ENCODE measurements around the gene ADARB1. TPM values are rescaled to one million over a fixed set of nuclear protein-coding genes. Genes with fewer than 3 reads are reported as not detected.

ADARB1 gene
- total RNA-seq, 4 donors from 2014 or later = 6.8 to 32.2 (median 17.3) TPM

- Histone ChIP-seq H3K9me3 (no peaks in the 10 kb centered on the region), H3K4me3 (no peak overlapping the region), H3K36me3 (peaks cover 0 to 4% (median 0%) of the 10 kb centered on the region in 4 donors), H3K4me1 (peaks cover 0 to 4% (median 0%) of the 10 kb centered on the region in 4 donors), H3K27ac (no peak overlapping the region), H3K27me3 (no peaks in the 10 kb centered on the region)
- 72 to 78% methylated on average over 6 of the region's 6 CpGs for WGBS, 2 donors (ENCODE audit: low coverage in 1 of 2)
- TF ChIP-seq POLR2A (IDR thresholded peaks at IDR 0.05) (no peak), EP300 (IDR thresholded peaks at IDR 0.05; ENCODE audit: low read depth) (no peak), POLR2AphosphoS5 (IDR thresholded peaks at IDR 0.05) (no peak)
- TF ChIP-seq, protein P1, sequence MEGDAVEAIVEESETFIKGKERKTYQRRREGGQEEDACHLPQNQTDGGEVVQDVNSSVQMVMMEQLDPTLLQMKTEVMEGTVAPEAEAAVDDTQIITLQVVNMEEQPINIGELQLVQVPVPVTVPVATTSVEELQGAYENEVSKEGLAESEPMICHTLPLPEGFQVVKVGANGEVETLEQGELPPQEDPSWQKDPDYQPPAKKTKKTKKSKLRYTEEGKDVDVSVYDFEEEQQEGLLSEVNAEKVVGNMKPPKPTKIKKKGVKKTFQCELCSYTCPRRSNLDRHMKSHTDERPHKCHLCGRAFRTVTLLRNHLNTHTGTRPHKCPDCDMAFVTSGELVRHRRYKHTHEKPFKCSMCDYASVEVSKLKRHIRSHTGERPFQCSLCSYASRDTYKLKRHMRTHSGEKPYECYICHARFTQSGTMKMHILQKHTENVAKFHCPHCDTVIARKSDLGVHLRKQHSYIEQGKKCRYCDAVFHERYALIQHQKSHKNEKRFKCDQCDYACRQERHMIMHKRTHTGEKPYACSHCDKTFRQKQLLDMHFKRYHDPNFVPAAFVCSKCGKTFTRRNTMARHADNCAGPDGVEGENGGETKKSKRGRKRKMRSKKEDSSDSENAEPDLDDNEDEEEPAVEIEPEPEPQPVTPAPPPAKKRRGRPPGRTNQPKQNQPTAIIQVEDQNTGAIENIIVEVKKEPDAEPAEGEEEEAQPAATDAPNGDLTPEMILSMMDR (IDR thresholded peaks at IDR 0.05) = no peak
- intact Hi-C loops (cut with DNase I; ENCODE audit: low total_unique reads) (no loop called here), in situ Hi-C loops (cut with MboI; ENCODE audit: low pct_ligation_motif_present in 1 of 4, low pct_unique_long_range_greater_than_20kb in 1 of 4, low sequenced_read_pairs in 3 of 4) (no loop called here)
- no peak for DNase-seq
Measured at GRCh38 chr21:45208627-45208951, 134.2 kb downstream of the ADARB1 start.

DNA sequence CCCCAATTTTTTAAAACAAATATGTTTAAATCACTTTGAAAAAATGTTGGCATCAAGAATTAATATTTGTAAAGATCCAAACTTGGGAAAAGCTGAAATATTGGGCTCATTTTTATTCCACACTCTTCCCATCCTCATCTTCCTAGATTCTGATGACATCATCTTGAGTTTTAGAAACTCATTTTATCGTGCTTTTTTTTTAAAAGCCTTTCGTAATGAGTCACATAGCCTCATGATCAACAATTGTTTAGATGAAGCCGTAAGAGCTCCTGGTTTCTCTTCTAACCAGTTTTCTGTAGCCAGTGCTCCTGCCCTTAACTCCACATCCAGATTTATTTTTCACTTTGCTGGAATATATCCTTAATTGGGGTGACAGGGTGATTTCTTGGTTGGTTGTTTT is 134.7 kb downstream of the ADARB1 start:
- DNase-seq = no peak

DNA sequence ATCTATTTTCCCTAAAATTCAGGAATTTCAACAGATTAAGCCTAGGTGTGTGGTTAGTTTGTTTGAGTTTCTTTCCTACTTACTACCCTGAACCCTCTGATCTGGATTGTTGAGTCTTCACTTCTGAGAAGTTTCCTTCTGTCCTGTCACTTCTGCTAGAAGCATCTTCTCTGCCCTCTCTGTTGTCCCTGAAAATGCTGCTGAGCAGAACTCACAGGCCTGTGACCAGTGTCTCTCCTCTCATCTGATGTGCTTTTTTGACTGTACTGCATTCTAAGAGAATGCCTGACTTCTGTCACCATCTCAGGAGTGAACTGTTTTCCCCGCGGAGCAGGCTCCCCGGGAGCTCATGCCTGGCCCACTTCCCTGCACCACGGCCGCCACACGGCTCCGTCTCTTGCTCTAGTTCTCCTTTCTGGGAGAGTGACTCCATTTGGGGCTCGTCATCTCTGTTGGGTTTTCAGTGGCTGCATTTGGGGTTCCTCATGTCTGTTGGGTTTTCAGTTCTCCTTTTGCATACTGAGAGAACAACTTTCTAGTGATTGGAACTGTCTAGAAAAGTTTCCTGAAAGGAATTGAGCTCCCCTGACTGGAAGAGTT is 135.4 kb downstream of the ADARB1 start:
- 74 to 86% methylated on average over 3 to 8 of the region's 8 CpGs for WGBS, 2 donors (ENCODE audit: low coverage in 1 of 2)
- no peak overlapping the region for H3K4me3 ChIP-seq
- TF ChIP-seq, protein P1 (IDR thresholded peaks at IDR 0.05) = no peak
- TF ChIP-seq POLR2A (IDR thresholded peaks at IDR 0.05) (no peak), EP300 (IDR thresholded peaks at IDR 0.05; ENCODE audit: low read depth) (no peak), POLR2AphosphoS5 (IDR thresholded peaks at IDR 0.05) (no peak)
- H3K4me1 ChIP-seq = peaks cover 0 to 4% (median 0%) of the 10 kb centered on the region in 4 donors
- H3K36me3 ChIP-seq = peaks cover 0 to 4% (median 0%) of the 10 kb centered on the region in 4 donors
- in situ Hi-C loops (cut with MboI; ENCODE audit: low pct_ligation_motif_present in 1 of 4, low pct_unique_long_range_greater_than_20kb in 1 of 4, low sequenced_read_pairs in 3 of 4) (no loop called here), intact Hi-C loops (cut with DNase I; ENCODE audit: low total_unique reads) (no loop called here)
- no peaks in the 10 kb centered on the region for H3K9me3 ChIP-seq
- no peak overlapping the region for H3K27ac ChIP-seq
- no peaks in the 10 kb centered on the region for H3K27me3 ChIP-seq
- DNase-seq = no peak

More for the DNA sequence above, 134.7 kb downstream of the ADARB1 start:
- in situ Hi-C loops (cut with MboI; ENCODE audit: low pct_ligation_motif_present in 1 of 4, low pct_unique_long_range_greater_than_20kb in 1 of 4, low sequenced_read_pairs in 3 of 4) = no loop called here
- Histone ChIP-seq H3K4me1 (peaks cover 0 to 4% (median 0%) of the 10 kb centered on the region in 4 donors), H3K27ac (no peak overlapping the region), H3K4me3 (no peak overlapping the region), H3K9me3 (no peaks in the 10 kb centered on the region), H3K36me3 (peaks cover 0 to 4% (median 0%) of the 10 kb centered on the region in 4 donors), H3K27me3 (no peaks in the 10 kb centered on the region)
- TF ChIP-seq EP300 (IDR thresholded peaks at IDR 0.05; ENCODE audit: low read depth) = no peak
- no peak for TF ChIP-seq POLR2A (IDR thresholded peaks at IDR 0.05)
- no peak for TF ChIP-seq POLR2AphosphoS5 (IDR thresholded peaks at IDR 0.05)
- TF ChIP-seq, protein P1 (IDR thresholded peaks at IDR 0.05) = no peak
- WGBS, 2 donors (ENCODE audit: low coverage in 1 of 2) = 44 to 61% methylated on average over 3 of the region's 3 CpGs
- intact Hi-C loops (cut with DNase I; ENCODE audit: low total_unique reads) = no loop called here

- 95 to 97% methylated on average over 4 to 12 of the region's 12 CpGs for WGBS, 2 donors (ENCODE audit: low coverage in 1 of 2)
- intact Hi-C loops (cut with DNase I; ENCODE audit: low total_unique reads) = no loop called here
- in situ Hi-C loops (cut with MboI; ENCODE audit: low pct_ligation_motif_present in 1 of 4, low pct_unique_long_range_greater_than_20kb in 1 of 4, low sequenced_read_pairs in 3 of 4) = no loop called here
- no peak for TF ChIP-seq POLR2AphosphoS5 (IDR thresholded peaks at IDR 0.05)
- no peak for TF ChIP-seq EP300 (IDR thresholded peaks at IDR 0.05; ENCODE audit: low read depth)
- TF ChIP-seq POLR2A (IDR thresholded peaks at IDR 0.05) = no peak
- TF ChIP-seq, protein P1 (IDR thresholded peaks at IDR 0.05) = no peak
- Histone ChIP-seq H3K27ac (no peak overlapping the region), H3K9me3 (no peaks in the 10 kb centered on the region), H3K27me3 (no peaks in the 10 kb centered on the region), H3K4me3 (no peak overlapping the region), H3K36me3 (peaks cover 0 to 4% (median 0%) of the 10 kb centered on the region in 4 donors), H3K4me1 (peaks cover 0 to 4% (median 0%) of the 10 kb centered on the region in 4 donors)
- DNase-seq = no peak
Measured at GRCh38 chr21:45210461-45210983, 136.1 kb downstream of the ADARB1 start.

Measured in transverse colon (tissue), 4 donors.